Ramos (cell line): ENCODE data around the gene RPS8.
"Not testable (repeated sequence)": the region's sequence is repeated elsewhere in the genome, so short reads cannot be mapped to it uniquely, and the experiment has no call there.

Source experiments
- in situ Hi-C: fragments of 300-500 bp; cut with MboI; formaldehyde crosslinking; loops from one replicate; pipeline ENCODE4 v1.14.3; 2022; ENCODE audit warnings: low sequenced_read_pairs; ENCODE audit not compliant: unreplicated experiment

Gene RPS8

DNA sequence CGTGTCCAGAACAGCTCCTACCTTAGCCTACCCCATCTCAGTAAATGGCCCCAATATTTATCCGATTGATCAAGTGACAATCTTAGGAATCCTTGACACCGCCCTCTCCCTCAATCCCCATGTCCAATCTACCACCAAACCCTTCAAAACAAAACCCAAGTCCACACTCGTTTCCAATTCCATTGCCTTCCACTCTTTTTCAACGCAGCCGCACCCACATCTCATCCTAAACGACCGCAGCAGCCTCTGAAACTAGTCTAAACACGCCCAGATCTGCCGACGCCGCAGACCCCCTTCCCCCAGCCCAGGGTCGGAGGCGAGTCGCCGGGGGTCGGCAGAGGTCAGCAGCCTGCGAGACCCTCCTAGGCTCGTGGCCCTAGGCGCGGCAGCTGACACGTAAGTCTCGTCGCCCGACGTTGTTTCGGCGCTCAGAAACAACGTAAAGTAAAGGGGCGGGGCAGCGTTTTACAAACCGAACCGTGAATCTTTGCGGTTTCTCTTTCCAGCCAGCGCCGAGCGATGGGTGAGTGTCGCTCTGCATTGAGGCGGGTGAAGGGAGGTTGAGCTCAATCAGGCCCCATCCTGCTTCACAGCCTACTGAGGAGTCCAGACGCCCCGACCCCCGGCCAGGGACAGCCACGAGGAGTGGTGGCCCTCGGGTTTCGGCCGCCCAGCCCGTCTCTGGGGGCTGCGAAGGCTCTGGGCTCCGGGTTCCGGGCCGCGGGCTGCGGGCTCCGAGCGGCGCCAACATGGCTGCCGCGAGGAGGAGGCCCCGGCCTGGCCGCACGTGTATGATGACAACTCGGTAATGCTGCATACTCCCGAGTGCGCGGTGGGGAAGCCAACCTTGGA is at the start of gene RPS8:
RPS8 (plus strand) TSS at position 463 of the 852 bp plus-strand sequence; CDS start at position 520, 57 bp downstream.
- in situ Hi-C loops = no loop called here

GRCh38 chr1:44730741-44731512 is 44.4 kb upstream of the RPS8 start, which contains the start of gene RNU5D-1:
RNU5D-1 (minus strand) TSS chr1:44731170.
- in situ Hi-C loops = loop anchor here (5.0 kb wide), 1 partner anchor 86 kb away; no protein-coding TSS in a partner anchor

DNA sequence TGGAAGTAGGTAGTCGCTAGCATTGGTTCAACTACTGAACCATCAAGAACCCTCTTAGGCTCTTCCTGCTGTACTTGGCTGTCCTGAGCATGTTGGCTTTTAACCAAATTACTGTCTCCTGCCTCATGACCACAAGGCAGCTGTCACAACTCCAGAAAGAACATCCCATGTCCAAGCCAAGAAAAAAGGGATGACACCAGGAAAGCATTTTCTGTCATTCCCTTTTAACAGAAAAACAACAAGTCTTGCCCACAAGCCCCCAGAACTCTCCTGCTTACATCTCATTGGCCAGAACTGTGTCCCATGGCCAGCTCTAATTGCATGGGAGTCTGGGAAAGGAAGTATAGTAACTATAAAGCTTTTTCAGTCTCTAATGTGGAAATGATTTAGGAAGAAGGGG is 42.0 kb upstream of the RPS8 start:
- in situ Hi-C loops = loop anchor here (5.0 kb wide), 1 partner anchor 84 kb away; no protein-coding TSS in a partner anchor

- in situ Hi-C loops = loop anchor here (5.0 kb wide), 1 partner anchor 84 kb away; no protein-coding TSS in a partner anchor
Measured at GRCh38 chr1:44733784-44734183, 41.6 kb upstream of the RPS8 start.

DNA sequence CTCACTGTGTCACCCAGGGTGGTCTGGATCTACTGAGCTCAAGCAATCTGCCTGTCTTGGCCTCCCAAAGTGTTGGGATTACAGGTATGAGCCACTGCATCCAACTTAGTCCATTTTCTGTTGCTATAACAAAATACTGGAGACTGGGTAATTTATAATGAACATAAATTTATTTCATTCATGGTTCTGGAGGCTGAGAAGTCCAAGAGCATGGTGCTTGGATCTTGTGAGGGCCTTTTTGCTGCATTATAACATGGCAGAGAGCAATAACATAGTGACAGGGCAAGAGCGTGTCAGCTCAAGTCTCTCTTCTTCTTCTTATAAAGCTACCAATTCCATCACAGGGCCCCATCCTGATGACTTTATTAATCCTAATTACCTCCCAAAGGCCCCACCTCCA is 39.3 kb upstream of the RPS8 start:
- in situ Hi-C loops = no loop called here

DNA sequence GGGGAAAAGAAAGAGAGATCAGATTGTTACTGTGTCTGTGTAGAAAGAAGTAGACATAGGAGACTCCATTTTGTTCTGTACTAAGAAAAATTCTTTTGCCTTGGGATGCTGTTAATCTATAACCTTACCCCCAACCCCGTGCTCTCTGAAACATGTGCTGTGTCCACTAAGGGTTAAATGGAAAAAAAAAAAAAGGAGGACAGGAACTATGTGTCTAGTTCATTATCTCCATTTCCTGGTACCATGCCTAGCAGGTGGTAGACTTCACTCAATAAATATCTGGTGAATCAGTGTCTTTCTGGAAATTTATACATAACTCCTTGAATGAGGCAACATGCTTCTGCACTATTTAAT is 36.4 kb upstream of the RPS8 start:
- in situ Hi-C loops = not testable (repeated sequence)

GRCh38 chr1:44739307-44740178 is 35.8 kb upstream of the RPS8 start, which contains the start of gene KIF2C:
KIF2C (plus strand) TSS chr1:44739837; CDS start chr1:44739933, 96 bp downstream.
- in situ Hi-C loops = no loop called here

DNA sequence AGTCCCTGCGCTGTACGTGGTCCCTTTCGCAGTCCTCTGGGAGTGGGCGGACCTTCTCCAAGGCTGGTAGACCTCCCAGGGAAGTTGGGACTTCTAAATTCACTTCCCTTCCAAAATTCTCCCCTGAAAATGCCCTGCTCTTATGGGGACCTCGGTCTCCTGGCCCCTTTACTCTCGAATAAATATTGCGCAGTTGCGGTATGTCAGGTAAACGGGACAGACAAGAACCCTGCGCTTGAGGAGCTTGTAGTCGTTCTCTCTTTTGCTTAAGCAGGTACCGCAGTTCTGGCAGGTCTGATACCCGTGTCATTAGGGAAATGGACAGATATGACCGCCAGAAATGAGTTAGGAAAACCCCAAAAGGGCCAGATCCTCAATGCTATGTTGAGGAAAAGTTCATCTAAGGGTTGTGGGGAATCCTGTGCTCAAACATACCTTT is 35.1 kb upstream of the RPS8 start:
- in situ Hi-C loops = no loop called here

GRCh38 chr1:44743211-44743610 is 32.1 kb upstream of the RPS8 start:
- in situ Hi-C loops = no loop called here

GRCh38 chr1:44747878-44748277 is 27.5 kb upstream of the RPS8 start:
- in situ Hi-C loops = no loop called here

DNA sequence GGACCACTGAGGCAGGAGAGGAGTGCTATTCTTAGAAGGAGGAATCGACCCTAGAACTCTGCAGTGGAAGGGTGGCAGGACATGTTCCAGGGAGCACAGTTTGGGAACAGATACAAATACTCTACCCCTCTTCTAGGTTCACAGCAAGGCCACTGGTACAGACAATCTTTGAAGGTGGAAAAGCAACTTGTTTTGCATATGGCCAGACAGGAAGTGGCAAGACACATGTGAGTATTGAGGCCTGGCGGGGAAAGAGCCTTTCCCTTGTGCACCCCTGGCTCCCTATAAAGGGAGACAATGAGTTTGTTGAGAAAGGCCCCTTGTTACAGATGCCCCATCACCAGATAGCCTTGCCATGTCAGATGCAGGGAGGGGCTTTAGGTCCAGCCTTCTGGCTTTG is 17.9 kb upstream of the RPS8 start:
- in situ Hi-C loops = no loop called here

GRCh38 chr1:44759077-44759476 is 16.3 kb upstream of the RPS8 start:
- in situ Hi-C loops = no loop called here

DNA sequence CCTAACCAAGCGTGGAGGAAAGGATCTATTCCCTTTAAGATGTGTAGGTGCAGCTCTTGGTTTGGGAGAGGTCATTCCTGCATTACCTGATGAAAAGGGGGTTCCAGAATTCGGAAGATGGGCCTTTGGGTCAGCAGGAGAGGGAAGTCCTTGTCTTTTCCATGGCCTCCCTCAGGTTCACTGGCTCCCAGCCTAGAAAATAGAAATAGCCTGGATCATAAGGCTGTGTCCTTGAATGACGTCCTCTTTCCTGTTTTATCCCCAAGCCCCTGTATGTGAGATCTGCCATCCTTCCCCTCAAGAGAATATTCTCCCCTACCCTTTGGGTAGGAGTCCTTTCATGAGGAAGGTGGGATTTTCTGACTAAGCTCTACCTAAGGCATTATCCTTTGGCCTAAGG is 14.5 kb upstream of the RPS8 start:
- in situ Hi-C loops = no loop called here

GRCh38 chr1:44766421-44766820 is 8.9 kb upstream of the RPS8 start:
- in situ Hi-C loops = not testable (repeated sequence)

- in situ Hi-C loops = no loop called here
Measured at GRCh38 chr1:44775930-44776729, 790 bp downstream of the RPS8 start.

DNA sequence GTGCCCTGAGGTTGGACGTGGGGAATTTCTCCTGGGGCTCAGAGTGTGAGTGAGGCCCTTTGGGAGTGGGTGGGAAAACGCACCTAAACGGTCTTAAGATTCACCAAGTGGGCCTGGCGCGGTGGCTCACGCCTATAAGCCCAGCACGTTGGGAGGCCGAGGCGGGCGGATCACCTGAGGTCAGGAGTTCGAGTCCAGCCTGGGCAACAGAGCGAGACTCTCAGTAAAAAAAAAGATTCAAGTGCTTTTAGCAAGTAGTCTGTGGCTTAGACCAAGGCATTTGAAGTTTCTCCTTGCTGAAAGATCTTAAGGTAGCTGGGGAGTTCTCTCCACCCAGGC is 1.4 kb downstream of the RPS8 start:
- in situ Hi-C loops = no loop called here

- in situ Hi-C loops = no loop called here
Measured at GRCh38 chr1:44777547-44777946, 2.2 kb downstream of the RPS8 start.

DNA sequence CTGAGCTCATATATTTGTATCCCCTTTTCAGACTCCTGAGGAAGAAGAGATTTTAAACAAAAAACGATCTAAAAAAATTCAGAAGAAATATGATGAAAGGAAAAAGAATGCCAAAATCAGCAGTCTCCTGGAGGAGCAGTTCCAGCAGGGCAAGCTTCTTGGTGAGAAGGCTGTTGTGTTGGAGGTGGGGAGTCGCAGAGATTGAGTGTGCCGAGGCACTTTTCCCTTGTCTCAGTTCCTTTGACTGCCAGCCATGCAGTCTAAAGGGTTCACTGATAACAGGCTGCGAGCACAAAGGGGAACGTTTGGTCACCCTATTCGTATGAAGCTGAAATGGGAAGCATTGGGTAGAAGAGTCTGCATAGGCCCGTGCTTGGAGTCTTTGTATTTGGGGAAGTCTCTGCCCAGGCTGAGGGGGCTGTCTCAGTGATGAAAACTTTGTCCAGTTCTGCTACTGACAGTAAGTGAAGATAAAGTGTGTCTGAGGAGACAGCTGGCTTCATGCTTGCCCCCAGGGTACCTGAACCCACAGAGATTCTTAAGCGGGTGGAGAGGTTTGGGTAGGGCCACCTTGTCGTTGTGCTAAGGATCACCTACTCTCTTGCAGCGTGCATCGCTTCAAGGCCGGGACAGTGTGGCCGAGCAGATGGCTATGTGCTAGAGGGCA is 2.8 kb downstream of the RPS8 start:
- in situ Hi-C loops = no loop called here
